Neural crest cell (in vitro differentiated cells): ENCODE results near the gene SLC41A1. TPM values are rescaled to one million over a fixed set of nuclear protein-coding genes. Genes with fewer than 3 reads are reported as not detected.

Experiments
- DNase-seq: peaks from one replicate; pipeline ENCODE4 v3.0.0; 2021; ENCODE audit warnings: low read depth, mixed read lengths, low spot score
- H3K27ac Mint-ChIP-seq: one replicate; pipeline ENCODE4 v1.8.0; 2021; ENCODE audit warnings: mild to moderate bottlenecking, mixed read lengths; ENCODE audit not compliant: unreplicated experiment
- H3K27me3 Mint-ChIP-seq: 2 replicates; pipeline ENCODE4 v1.8.0; 2021; ENCODE audit warnings: low read depth, mild to moderate bottlenecking, mixed read lengths
- H3K36me3 Mint-ChIP-seq: 2 replicates; pipeline ENCODE4 v1.8.0; 2021; ENCODE audit warnings: low read depth, mild to moderate bottlenecking, mixed read lengths
- H3K4me1 Mint-ChIP-seq: 2 replicates; pipeline ENCODE4 v1.8.0; 2021; ENCODE audit warnings: mixed read lengths
- H3K4me3 Mint-ChIP-seq: one replicate; pipeline ENCODE4 v1.8.0; 2021; ENCODE audit warnings: mild to moderate bottlenecking, mixed read lengths
- H3K9me3 Mint-ChIP-seq: 2 replicates; pipeline ENCODE4 v1.8.0; 2021; ENCODE audit warnings: mixed read lengths
- CTCF ChIP-seq: fragments of 200-600 bp; sonication (generic); conservative IDR thresholded peaks from 2 replicates; pipeline ENCODE4 v1.5.0; 2021; ENCODE audit warnings: antibody characterized with exemption, mild to moderate bottlenecking
- total RNA-seq: library from RNA; stranded (reverse); gene quantifications from 2 replicates; pipeline ENCODE4 v1.2.1, GENCODE V29; 2021

SLC41A1 gene
- total RNA-seq, 1 donor from 2014 or later: 25.7 TPM

DNA sequence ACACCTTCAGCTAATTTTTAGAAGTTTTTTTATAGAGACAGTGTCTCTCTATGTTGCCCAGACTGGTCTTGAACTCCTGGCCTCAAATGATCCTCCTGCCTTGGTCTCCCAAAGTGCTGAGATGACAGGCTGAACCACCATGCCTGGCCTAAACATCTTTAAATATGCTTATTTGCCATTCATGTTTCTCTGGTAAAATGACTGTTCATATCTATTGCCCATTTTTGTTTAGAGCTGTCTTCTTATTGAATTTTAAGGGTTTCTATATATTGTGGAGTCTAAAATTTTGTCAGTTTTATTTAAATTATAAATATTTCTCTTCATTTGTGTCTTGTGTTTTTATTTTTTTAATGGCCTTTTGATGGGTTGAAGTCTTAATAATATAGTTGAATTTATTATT lies 40.0 kb upstream of the SLC41A1 start:
- no peak overlapping the region for H3K4me3 Mint-ChIP-seq
- H3K27me3 Mint-ChIP-seq: no peaks in the 10 kb centered on the region
- peaks cover 36% of the 10 kb centered on the region for H3K36me3 Mint-ChIP-seq
- no peak overlapping the region for H3K27ac Mint-ChIP-seq
- no peak for TF ChIP-seq CTCF
- H3K4me1 Mint-ChIP-seq: no peaks in the 10 kb centered on the region
- no peak for DNase-seq
- H3K9me3 Mint-ChIP-seq: peaks cover 23% of the 10 kb centered on the region

- TF ChIP-seq CTCF: no peak
- Mint-ChIP-seq H3K4me1 (no peaks in the 10 kb centered on the region), H3K27ac (no peak overlapping the region), H3K4me3 (no peak overlapping the region), H3K27me3 (no peaks in the 10 kb centered on the region), H3K36me3 (peaks cover 33% of the 10 kb centered on the region), H3K9me3 (peaks cover 19% of the 10 kb centered on the region)
- no peak for DNase-seq
Observed at GRCh38 chr1:205851993-205852392, 39.0 kb upstream of the SLC41A1 start.

GRCh38 chr1:205849619-205850355 lies 36.8 kb upstream of the SLC41A1 start, which contains the start of gene PM20D1:
Gene PM20D1 (minus strand): TSS chr1:205850132. CDS start chr1:205850072, 60 bp downstream.
- TF ChIP-seq CTCF: no peak
- H3K4me1 Mint-ChIP-seq: no peaks in the 10 kb centered on the region
- H3K27me3 Mint-ChIP-seq: no peaks in the 10 kb centered on the region
- peaks cover 15% of the 10 kb centered on the region for H3K36me3 Mint-ChIP-seq
- H3K9me3 Mint-ChIP-seq: peaks cover 6% of the 10 kb centered on the region
- no peak within 1 kb of the TSS for H3K4me3 Mint-ChIP-seq
- no peak for DNase-seq
- no peak within 1 kb of the TSS for H3K27ac Mint-ChIP-seq

GRCh38 chr1:205843036-205843859 lies 30.2 kb upstream of the SLC41A1 start:
- no peaks in the 10 kb centered on the region for H3K27me3 Mint-ChIP-seq
- no peak for TF ChIP-seq CTCF
- H3K27ac Mint-ChIP-seq: no peak overlapping the region
- peaks cover 2% of the 10 kb centered on the region for H3K36me3 Mint-ChIP-seq
- H3K4me1 Mint-ChIP-seq: no peaks in the 10 kb centered on the region
- H3K9me3 Mint-ChIP-seq: no peaks in the 10 kb centered on the region
- no peak for DNase-seq
- H3K4me3 Mint-ChIP-seq: no peak overlapping the region

- Mint-ChIP-seq H3K4me3 (no peak overlapping the region), H3K4me1 (no peaks in the 10 kb centered on the region), H3K27ac (no peak overlapping the region), H3K27me3 (no peaks in the 10 kb centered on the region), H3K9me3 (no peaks in the 10 kb centered on the region), H3K36me3 (peaks cover 2% of the 10 kb centered on the region)
- DNase-seq: no peak
- no peak for TF ChIP-seq CTCF
Observed at GRCh38 chr1:205842229-205842628, 29.2 kb upstream of the SLC41A1 start.
